Measurements from ENCODE around the gene KRTAP17-1.
"Not testable (repeated sequence)": the region's sequence is repeated elsewhere in the genome, so short reads cannot be mapped to it uniquely, and the experiment has no call there.

The KRTAP17-1 gene

GRCh38 chr17:41315204-41315794 is at the start of gene KRTAP17-1:
TSS of gene KRTAP17-1 (minus strand) at chr17:41315710. CDS start at chr17:41315650, 60 bp downstream.
- no peak for FAIRE-seq

GRCh38 chr17:41363881-41364280 is 48.4 kb upstream of the KRTAP17-1 start:
- no peak for DNase-seq (ENCODE audit: insufficient read length, low spot score)
- no peak for FAIRE-seq

More at GRCh38 chr17:41315204-41315794, at the start of gene KRTAP17-1:
- no peak for DNase-seq (ENCODE audit: insufficient read length, low spot score)

- DNase-seq (ENCODE audit: insufficient read length, low spot score), result no peak
- no peak for FAIRE-seq
Measured at GRCh38 chr17:41360296-41360995, 44.9 kb upstream of the KRTAP17-1 start.

- DNase-seq (ENCODE audit: insufficient read length, low spot score), result no peak
- FAIRE-seq, result no peak
Measured at GRCh38 chr17:41354536-41354935, 39.0 kb upstream of the KRTAP17-1 start.

GRCh38 chr17:41352597-41353366 is 37.3 kb upstream of the KRTAP17-1 start:
- no peak for DNase-seq (ENCODE audit: insufficient read length, low spot score)
- no peak for FAIRE-seq

- DNase-seq (ENCODE audit: insufficient read length, low spot score) (no peak), FAIRE-seq (no peak)
Measured at GRCh38 chr17:41351177-41351576, 35.7 kb upstream of the KRTAP17-1 start.

- DNase-seq (ENCODE audit: insufficient read length, low spot score); FAIRE-seq: not testable (repeated sequence)
Measured at GRCh38 chr17:41350381-41350878, 34.9 kb upstream of the KRTAP17-1 start, which contains the start of gene KRT33A. TSS of gene KRT33A (minus strand) at chr17:41350828. CDS start at chr17:41350767, 61 bp downstream.

GRCh38 chr17:41347869-41348760 is 32.6 kb upstream of the KRTAP17-1 start:
- FAIRE-seq (no peak), DNase-seq (ENCODE audit: insufficient read length, low spot score) (no peak)

GRCh38 chr17:41346421-41346820 is 30.9 kb upstream of the KRTAP17-1 start:
- not testable (repeated sequence) for FAIRE-seq; DNase-seq (ENCODE audit: insufficient read length, low spot score)

GRCh38 chr17:41345992-41346391 is 30.5 kb upstream of the KRTAP17-1 start:
- no peak for FAIRE-seq
- no peak for DNase-seq (ENCODE audit: insufficient read length, low spot score)

- DNase-seq (ENCODE audit: insufficient read length, low spot score), result no peak
- no peak for FAIRE-seq
Measured at GRCh38 chr17:41343029-41343428, 27.5 kb upstream of the KRTAP17-1 start.

- FAIRE-seq (peak; percentile 96), DNase-seq (ENCODE audit: insufficient read length, low spot score) (no peak)
Measured at GRCh38 chr17:41340934-41341861, 25.7 kb upstream of the KRTAP17-1 start.

GRCh38 chr17:41340494-41340893 is 25.0 kb upstream of the KRTAP17-1 start:
- FAIRE-seq (no peak), DNase-seq (ENCODE audit: insufficient read length, low spot score) (no peak)

GRCh38 chr17:41339571-41340172 is 24.2 kb upstream of the KRTAP17-1 start:
- no peak for DNase-seq (ENCODE audit: insufficient read length, low spot score)
- FAIRE-seq, result peak; percentile 11

GRCh38 chr17:41338961-41339485 is 23.5 kb upstream of the KRTAP17-1 start:
- FAIRE-seq, result no peak
- DNase-seq (ENCODE audit: insufficient read length, low spot score), result no peak

GRCh38 chr17:41335747-41336146 is 20.2 kb upstream of the KRTAP17-1 start:
- FAIRE-seq, result no peak
- DNase-seq (ENCODE audit: insufficient read length, low spot score), result no peak

GRCh38 chr17:41334385-41335305 is 19.1 kb upstream of the KRTAP17-1 start:
- peak; percentile 40 for FAIRE-seq
- no peak for DNase-seq (ENCODE audit: insufficient read length, low spot score)

All from GM19239 (cell line).